OCI-LY7 (cell line): Measurements from ENCODE around the gene SWSAP1. TPM values are rescaled to one million over a fixed set of nuclear protein-coding genes. Genes with fewer than 3 reads are reported as not detected.

Source experiments
- BruUV-seq: library from RNA; stranded (reverse); fragments of 400-500 nt; replicated peaks from 2 replicates; lab custom pipeline; 2021; lab: Mats Ljungman, UMichigan
- CTCF ChIA-PET: fragments of 300-600 bp; sonication (Branson Sonifier 250); formaldehyde crosslinking; loops from one replicate; lab custom pipeline; 2022; ENCODE audit warnings: antibody characterized with exemption; ENCODE audit not compliant: unreplicated experiment; lab: Charles Lee
- POLR2A ChIA-PET: fragments of 300-600 bp; sonication (Branson Sonifier 250); formaldehyde crosslinking; loops from one replicate; lab custom pipeline; 2022; ENCODE audit warnings: antibody characterized with exemption; lab: Charles Lee
- DNase-seq: peaks from one replicate; pipeline ENCODE4 v3.0.0-alpha.2; 2015; ENCODE audit warnings: low spot score
- H2AFZ ChIP-seq: fragments of 200-600 bp; sonication (generic), shearing (Covaris generic); 2 replicates; pipeline ENCODE4 v1.6.1; 2014; ENCODE audit warnings: mild to moderate bottlenecking, antibody characterized with exemption, low read length, moderate library complexity
- H3K27ac ChIP-seq: fragments of 200-600 bp; sonication (generic); 2 replicates; pipeline ENCODE4 v1.5.1; 2014; ENCODE audit warnings: mixed run types, low read depth, mild to moderate bottlenecking, moderate library complexity, low read length, inconsistent platforms; ENCODE audit not compliant: poor library complexity, severe bottlenecking
- H3K36me3 ChIP-seq: fragments of 200-600 bp; sonication (generic); 2 replicates; pipeline ENCODE4 v1.6.1; 2014; ENCODE audit warnings: mild to moderate bottlenecking, antibody characterized with exemption, low read length, moderate library complexity, mixed read lengths; ENCODE audit not compliant: insufficient read depth
- H3K4me1 ChIP-seq: fragments of 200-600 bp; sonication (generic); 2 replicates; pipeline ENCODE4 v1.5.1; 2014; ENCODE audit warnings: mild to moderate bottlenecking, low read length; ENCODE audit not compliant: insufficient read depth, poor library complexity, severe bottlenecking
- H3K4me2 ChIP-seq: fragments of 200-600 bp; sonication (generic); 2 replicates; pipeline ENCODE4 v1.6.1; 2014; ENCODE audit warnings: mild to moderate bottlenecking, low read length
- H3K4me3 ChIP-seq: fragments of 200-600 bp; sonication (generic); 2 replicates; pipeline ENCODE4 v1.5.1; 2014; ENCODE audit warnings: mild to moderate bottlenecking, low read depth, low read length; ENCODE audit not compliant: poor library complexity, severe bottlenecking
- H3K79me2 ChIP-seq: fragments of 200-600 bp; sonication (generic); 2 replicates; pipeline ENCODE4 v1.6.1; 2016; ENCODE audit warnings: low read depth, mild to moderate bottlenecking, low read length, moderate library complexity, mixed read lengths; ENCODE audit not compliant: insufficient read depth
- H3K9me2 ChIP-seq: fragments of 200-600 bp; sonication (generic); 2 replicates; pipeline ENCODE4 v1.6.1; 2016; ENCODE audit warnings: mild to moderate bottlenecking, low read length, mixed read lengths; ENCODE audit not compliant: insufficient read depth
- H3K9me3 ChIP-seq: fragments of 200-600 bp; sonication (generic); 2 replicates; pipeline ENCODE4 v1.6.1; 2014; ENCODE audit warnings: mild to moderate bottlenecking, mixed run types, low read length, mixed read lengths
- H4K20me1 ChIP-seq: fragments of 200-600 bp; sonication (generic); 2 replicates; pipeline ENCODE4 v1.6.1; 2014; ENCODE audit warnings: mild to moderate bottlenecking, antibody characterized with exemption, low read length, moderate library complexity, mixed read lengths; ENCODE audit not compliant: insufficient read depth
- EZH2phosphoT487 ChIP-seq: fragments of 200-600 bp; sonication (generic); IDR thresholded peaks from 2 replicates; pipeline ENCODE4 v1.6.1; 2018; ENCODE audit warnings: low read depth, borderline replicate concordance, mild to moderate bottlenecking, mixed run types, antibody characterized with exemption, low read length, moderate library complexity, mixed read lengths
- intact Hi-C: fragments of 100-400 bp; cut with micrococcal nuclease; formaldehyde crosslinking; loops from one replicate; pipeline ENCODE4 v1.10.0; 2022; ENCODE audit not compliant: unreplicated experiment
- total RNA-seq, 2 experiments: library from RNA; depleted of rRNA in 1 of 2; stranded (reverse); fragments of >200 nt in 1 of 2; shearing (Covaris generic) in 1 of 2; gene quantifications; 2 replicates each; pipeline ENCODE4 v1.2.3, GENCODE V29; 2014 to 2022
- TF ChIP-seq, protein P1 (sequence below): fragments of 200-600 bp; sonication (generic); conservative IDR thresholded peaks from 2 replicates; pipeline ENCODE4 v1.5.1; 2014; ENCODE audit warnings: mild to moderate bottlenecking, antibody characterized with exemption, low read length, moderate library complexity, mixed read lengths

SWSAP1 gene
- total RNA-seq, 2 experiments from 2014 or later = 5.6 to 6.8 TPM

DNA sequence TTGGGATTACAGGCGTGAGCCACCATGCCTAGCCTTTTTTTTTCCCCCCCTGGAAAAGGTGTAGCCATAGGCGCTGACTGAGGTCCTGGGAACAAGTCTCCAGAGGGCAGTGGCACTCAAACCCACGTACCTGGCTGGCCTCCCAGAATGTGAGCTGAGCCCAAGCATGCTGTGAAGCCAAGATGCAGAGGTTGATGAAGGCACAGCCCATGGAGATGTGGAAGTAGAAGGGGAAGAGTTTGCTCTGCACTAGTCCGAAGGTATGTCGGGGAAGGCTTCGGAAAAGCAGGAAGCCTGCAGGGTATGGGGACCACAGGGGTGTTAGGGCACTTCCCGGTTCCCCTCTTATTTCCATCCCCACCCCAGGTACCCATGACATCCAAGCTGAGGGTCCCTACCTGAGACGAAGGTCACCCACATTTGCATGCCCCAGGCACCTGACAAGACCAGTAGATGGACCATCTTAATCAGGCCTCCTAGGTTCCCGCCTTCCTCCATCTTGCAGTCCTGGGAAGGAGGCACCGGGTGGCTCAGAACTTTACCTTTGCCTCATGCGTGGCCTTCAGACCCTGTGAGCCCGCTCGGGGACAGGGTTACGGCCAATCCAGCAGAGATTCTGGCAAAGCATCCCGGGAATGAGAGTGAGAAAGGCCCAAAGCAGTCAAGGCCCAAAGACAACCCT is 29.2 kb upstream of the SWSAP1 start:
- Histone ChIP-seq H3K9me3 (no peaks in the 10 kb centered on the region), H3K36me3 (peaks cover 7% of the 10 kb centered on the region), H3K9me2 (no peaks in the 10 kb centered on the region), H3K79me2 (no peaks in the 10 kb centered on the region), H2AFZ (peak overlapping the region; percentile 92; the same call in 1 of the 2 replicates), H3K4me3 (peak overlapping the region; percentile 88), H3K4me2 (peak overlapping the region; percentile 88), H3K27ac (no peak overlapping the region), H4K20me1 (no peaks in the 10 kb centered on the region), H3K4me1 (peaks cover 26% of the 10 kb centered on the region)
- CTCF ChIA-PET = interaction anchor here (0.6 kb wide), 2 partner anchors 31 to 37 kb away, joined by 3 read pairs; no protein-coding TSS in a partner anchor
- TF ChIP-seq, protein P1, sequence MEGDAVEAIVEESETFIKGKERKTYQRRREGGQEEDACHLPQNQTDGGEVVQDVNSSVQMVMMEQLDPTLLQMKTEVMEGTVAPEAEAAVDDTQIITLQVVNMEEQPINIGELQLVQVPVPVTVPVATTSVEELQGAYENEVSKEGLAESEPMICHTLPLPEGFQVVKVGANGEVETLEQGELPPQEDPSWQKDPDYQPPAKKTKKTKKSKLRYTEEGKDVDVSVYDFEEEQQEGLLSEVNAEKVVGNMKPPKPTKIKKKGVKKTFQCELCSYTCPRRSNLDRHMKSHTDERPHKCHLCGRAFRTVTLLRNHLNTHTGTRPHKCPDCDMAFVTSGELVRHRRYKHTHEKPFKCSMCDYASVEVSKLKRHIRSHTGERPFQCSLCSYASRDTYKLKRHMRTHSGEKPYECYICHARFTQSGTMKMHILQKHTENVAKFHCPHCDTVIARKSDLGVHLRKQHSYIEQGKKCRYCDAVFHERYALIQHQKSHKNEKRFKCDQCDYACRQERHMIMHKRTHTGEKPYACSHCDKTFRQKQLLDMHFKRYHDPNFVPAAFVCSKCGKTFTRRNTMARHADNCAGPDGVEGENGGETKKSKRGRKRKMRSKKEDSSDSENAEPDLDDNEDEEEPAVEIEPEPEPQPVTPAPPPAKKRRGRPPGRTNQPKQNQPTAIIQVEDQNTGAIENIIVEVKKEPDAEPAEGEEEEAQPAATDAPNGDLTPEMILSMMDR = no peak
- no peak for TF ChIP-seq EZH2phosphoT487
- POLR2A ChIA-PET = interaction anchor here (0.7 kb wide), 1 partner anchor 18 kb away, joined by 6 read pairs; no protein-coding TSS in a partner anchor
- intact Hi-C loops = no loop called here
- no TSS peak for BruUV-seq
- no peak for DNase-seq

DNA sequence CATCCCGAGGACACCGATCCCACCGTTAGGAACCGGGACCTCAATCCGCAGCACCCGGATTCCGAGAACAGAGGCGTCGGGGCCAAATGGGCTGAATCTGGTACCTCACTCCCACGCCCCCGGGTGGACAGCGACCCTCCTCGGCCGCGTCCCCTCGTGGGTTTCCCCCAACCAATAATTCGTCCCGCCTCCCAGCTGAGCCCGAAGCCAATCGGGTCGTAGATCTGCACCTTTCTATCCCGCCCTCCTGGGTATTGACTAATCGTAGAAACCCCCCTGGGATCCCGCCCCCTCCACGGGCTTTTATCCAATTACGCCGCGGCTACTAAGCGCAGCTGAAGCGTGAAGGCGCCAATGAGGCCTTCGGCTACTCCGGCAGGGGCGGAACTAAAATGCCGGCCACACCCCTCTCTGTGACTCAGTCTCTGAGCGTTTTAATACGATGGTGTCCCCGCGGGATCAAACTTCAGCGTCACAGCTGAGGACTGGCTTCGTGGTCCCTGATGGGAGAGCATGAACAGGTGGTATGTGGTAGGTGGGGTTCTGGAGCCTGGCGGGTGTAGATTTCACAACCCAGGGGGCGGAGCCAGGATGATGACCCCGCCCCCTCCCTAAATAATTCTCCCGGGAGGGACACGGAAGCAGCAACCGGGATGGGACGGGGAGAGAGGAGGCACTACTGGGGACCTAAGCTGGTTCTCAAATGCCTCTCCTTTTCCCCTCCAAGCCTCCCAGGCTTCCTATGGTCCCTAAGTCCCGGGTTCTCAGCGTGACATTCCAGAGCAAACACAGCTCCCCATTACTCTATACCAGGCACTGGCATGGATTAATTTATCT is 28.1 kb upstream of the SWSAP1 start, which contains the start of the genes CCDC159 and TMEM205:
CCDC159 (plus strand) TSS at position 416 of the 837 bp plus-strand sequence; CDS start at position 504, 88 bp downstream.
TMEM205 (minus strand) TSS at position 165 of the 837 bp plus-strand sequence. CDS start 649 bp downstream, outside the sequence.
- H2AFZ ChIP-seq = peak within 1 kb of the TSS; percentile 92
- intact Hi-C loops = loop anchor here (2.0 kb wide), 2 partner anchors 28 to 54 kb away; partner anchors contain the start of gene SWSAP1

More for the DNA sequence above, 28.1 kb upstream of the SWSAP1 start, which contains the start of the genes CCDC159 and TMEM205:
- Histone ChIP-seq H3K27ac (peak within 1 kb of the TSS; percentile 55), H3K4me3 (peak within 1 kb of the TSS; percentile 88), H3K36me3 (peaks cover 5% of the 10 kb centered on the region), H3K9me2 (no peaks in the 10 kb centered on the region), H3K9me3 (no peaks in the 10 kb centered on the region), H3K4me1 (peaks cover 26% of the 10 kb centered on the region), H4K20me1 (no peaks in the 10 kb centered on the region), H3K4me2 (peak within 1 kb of the TSS; percentile 93), H3K79me2 (no peaks in the 10 kb centered on the region)
- ChIA-PET CTCF (interaction anchor here (0.6 kb wide), 1 partner anchor 82 kb away, joined by 3 read pairs; no protein-coding TSS in a partner anchor), POLR2A (interaction anchor here (0.5 to 1.3 kb wide), 7 partner anchors 22 to 749 kb away, joined by 3 to 7 read pairs (median 4); partner anchors contain the start of gene SWSAP1)
- no peak for TF ChIP-seq EZH2phosphoT487
- TF ChIP-seq, protein P1 = peak; percentile 61
- BruUV-seq = TSS peak; percentile 85
- DNase-seq = peak; percentile 100
